Panc1 (cell line): ENCODE measurements around the gene RFXANK.

Source experiments
- POLR2AphosphoS5 ChIP-seq: IDR thresholded peaks from 2 replicates; pipeline ENCODE4 v1.6.1; 2012; ENCODE audit warnings: mild to moderate bottlenecking, low read depth, low read length, moderate library complexity
- SIN3A ChIP-seq: IDR thresholded peaks from 2 replicates; pipeline ENCODE4 v1.6.1; 2012; ENCODE audit warnings: low read depth, mild to moderate bottlenecking, low read length, moderate library complexity, borderline replicate concordance; ENCODE audit not compliant: insufficient read depth
- TCF7L2 ChIP-seq: IDR thresholded peaks from 2 replicates; pipeline ENCODE4 v1.6.1; 2011; ENCODE audit warnings: mild to moderate bottlenecking, low read depth, low read length, inconsistent platforms
- TF ChIP-seq, protein P1 (sequence below): fragments of 450-650 bp; IDR thresholded peaks from 2 replicates; pipeline ENCODE4 v1.5.1; 2017; ENCODE audit warnings: mild to moderate bottlenecking
- TF ChIP-seq, protein P2 (sequence below), 2 experiments: IDR thresholded peaks; 2 replicates each; pipeline ENCODE4 v1.6.1; 2011 to 2012; ENCODE audit warnings: low read depth in 2 of 2, control low read depth in 1 of 2, low read length in 1 of 2, mild to moderate bottlenecking in 1 of 2, moderate library complexity in 1 of 2; ENCODE audit not compliant: insufficient read depth in 1 of 2

DNA sequence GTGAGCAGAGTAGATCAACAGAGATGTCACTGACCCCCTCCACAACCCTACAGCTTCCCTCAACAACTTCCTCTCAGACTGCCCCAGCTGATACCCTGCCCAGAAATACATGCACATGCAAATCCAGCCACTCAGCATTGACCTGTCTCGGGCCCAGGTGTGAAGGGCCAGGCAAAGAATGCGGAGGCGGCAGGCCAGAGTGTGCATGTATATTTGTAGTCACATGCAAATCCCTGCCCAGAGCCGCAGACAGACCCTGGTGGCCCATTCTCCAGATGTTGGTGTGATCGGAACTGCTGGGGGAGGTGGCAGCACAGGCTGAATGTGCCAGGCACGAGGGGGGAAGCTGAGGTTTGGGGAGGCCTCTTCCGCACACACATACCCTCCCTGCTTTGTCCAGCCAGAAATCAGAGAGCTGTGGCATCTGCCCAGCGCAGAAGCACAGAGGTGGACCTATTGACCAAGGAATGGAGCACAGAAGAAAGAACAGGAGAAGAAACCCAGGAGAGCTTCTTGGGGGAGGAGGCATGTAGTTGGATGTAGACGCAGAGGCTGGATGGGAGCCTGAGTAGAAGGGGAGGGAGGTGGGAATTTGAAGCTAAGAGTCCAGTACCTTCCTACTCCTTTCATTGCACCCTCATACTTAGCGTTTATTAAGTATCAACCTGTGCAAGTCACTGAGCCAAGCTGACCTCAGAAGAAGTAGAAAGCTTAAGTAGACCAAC lies 36.4 kb upstream of the RFXANK start:
- TF ChIP-seq, protein P1, sequence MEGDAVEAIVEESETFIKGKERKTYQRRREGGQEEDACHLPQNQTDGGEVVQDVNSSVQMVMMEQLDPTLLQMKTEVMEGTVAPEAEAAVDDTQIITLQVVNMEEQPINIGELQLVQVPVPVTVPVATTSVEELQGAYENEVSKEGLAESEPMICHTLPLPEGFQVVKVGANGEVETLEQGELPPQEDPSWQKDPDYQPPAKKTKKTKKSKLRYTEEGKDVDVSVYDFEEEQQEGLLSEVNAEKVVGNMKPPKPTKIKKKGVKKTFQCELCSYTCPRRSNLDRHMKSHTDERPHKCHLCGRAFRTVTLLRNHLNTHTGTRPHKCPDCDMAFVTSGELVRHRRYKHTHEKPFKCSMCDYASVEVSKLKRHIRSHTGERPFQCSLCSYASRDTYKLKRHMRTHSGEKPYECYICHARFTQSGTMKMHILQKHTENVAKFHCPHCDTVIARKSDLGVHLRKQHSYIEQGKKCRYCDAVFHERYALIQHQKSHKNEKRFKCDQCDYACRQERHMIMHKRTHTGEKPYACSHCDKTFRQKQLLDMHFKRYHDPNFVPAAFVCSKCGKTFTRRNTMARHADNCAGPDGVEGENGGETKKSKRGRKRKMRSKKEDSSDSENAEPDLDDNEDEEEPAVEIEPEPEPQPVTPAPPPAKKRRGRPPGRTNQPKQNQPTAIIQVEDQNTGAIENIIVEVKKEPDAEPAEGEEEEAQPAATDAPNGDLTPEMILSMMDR: no peak
- TF ChIP-seq SIN3A: no peak
- no peak for TF ChIP-seq POLR2AphosphoS5
- no peak for TF ChIP-seq TCF7L2
- TF ChIP-seq, protein P2, sequence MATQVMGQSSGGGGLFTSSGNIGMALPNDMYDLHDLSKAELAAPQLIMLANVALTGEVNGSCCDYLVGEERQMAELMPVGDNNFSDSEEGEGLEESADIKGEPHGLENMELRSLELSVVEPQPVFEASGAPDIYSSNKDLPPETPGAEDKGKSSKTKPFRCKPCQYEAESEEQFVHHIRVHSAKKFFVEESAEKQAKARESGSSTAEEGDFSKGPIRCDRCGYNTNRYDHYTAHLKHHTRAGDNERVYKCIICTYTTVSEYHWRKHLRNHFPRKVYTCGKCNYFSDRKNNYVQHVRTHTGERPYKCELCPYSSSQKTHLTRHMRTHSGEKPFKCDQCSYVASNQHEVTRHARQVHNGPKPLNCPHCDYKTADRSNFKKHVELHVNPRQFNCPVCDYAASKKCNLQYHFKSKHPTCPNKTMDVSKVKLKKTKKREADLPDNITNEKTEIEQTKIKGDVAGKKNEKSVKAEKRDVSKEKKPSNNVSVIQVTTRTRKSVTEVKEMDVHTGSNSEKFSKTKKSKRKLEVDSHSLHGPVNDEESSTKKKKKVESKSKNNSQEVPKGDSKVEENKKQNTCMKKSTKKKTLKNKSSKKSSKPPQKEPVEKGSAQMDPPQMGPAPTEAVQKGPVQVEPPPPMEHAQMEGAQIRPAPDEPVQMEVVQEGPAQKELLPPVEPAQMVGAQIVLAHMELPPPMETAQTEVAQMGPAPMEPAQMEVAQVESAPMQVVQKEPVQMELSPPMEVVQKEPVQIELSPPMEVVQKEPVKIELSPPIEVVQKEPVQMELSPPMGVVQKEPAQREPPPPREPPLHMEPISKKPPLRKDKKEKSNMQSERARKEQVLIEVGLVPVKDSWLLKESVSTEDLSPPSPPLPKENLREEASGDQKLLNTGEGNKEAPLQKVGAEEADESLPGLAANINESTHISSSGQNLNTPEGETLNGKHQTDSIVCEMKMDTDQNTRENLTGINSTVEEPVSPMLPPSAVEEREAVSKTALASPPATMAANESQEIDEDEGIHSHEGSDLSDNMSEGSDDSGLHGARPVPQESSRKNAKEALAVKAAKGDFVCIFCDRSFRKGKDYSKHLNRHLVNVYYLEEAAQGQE (IDR thresholded peaks at IDR 0.05; ENCODE audit: insufficient read depth in 1 of 2, low read depth in 2 of 2, low read length in 1 of 2): no peak
